ENCODE data around the gene IL1RAPL1. TPM values are rescaled to one million over a fixed set of nuclear protein-coding genes. Genes with fewer than 3 reads are reported as not detected.

Gene IL1RAPL1
- total and polyA plus RNA-seq, 2 experiments from 2014 or later = 0.18 to 0.49 TPM

DNA sequence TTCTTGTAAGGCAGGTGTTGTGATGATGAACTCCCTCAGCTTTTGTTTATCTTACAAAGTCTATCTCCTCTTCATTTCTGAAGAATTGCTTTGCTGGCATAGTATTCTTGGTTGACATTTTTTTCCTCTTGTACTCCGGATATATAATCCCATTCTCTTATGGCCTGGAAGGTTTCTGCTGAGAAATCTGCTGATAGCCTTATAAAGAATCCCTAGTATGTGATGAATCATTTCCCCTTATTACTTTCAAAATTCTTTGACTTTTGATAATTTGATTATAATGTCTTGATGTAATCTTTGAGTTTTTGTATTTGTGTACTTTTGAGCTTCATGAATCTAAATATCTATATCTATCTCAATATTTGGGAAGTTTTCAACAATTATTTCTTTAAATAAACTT, 972.8 kb downstream of the IL1RAPL1 start (continued):
- TF ChIP-seq, protein P1, sequence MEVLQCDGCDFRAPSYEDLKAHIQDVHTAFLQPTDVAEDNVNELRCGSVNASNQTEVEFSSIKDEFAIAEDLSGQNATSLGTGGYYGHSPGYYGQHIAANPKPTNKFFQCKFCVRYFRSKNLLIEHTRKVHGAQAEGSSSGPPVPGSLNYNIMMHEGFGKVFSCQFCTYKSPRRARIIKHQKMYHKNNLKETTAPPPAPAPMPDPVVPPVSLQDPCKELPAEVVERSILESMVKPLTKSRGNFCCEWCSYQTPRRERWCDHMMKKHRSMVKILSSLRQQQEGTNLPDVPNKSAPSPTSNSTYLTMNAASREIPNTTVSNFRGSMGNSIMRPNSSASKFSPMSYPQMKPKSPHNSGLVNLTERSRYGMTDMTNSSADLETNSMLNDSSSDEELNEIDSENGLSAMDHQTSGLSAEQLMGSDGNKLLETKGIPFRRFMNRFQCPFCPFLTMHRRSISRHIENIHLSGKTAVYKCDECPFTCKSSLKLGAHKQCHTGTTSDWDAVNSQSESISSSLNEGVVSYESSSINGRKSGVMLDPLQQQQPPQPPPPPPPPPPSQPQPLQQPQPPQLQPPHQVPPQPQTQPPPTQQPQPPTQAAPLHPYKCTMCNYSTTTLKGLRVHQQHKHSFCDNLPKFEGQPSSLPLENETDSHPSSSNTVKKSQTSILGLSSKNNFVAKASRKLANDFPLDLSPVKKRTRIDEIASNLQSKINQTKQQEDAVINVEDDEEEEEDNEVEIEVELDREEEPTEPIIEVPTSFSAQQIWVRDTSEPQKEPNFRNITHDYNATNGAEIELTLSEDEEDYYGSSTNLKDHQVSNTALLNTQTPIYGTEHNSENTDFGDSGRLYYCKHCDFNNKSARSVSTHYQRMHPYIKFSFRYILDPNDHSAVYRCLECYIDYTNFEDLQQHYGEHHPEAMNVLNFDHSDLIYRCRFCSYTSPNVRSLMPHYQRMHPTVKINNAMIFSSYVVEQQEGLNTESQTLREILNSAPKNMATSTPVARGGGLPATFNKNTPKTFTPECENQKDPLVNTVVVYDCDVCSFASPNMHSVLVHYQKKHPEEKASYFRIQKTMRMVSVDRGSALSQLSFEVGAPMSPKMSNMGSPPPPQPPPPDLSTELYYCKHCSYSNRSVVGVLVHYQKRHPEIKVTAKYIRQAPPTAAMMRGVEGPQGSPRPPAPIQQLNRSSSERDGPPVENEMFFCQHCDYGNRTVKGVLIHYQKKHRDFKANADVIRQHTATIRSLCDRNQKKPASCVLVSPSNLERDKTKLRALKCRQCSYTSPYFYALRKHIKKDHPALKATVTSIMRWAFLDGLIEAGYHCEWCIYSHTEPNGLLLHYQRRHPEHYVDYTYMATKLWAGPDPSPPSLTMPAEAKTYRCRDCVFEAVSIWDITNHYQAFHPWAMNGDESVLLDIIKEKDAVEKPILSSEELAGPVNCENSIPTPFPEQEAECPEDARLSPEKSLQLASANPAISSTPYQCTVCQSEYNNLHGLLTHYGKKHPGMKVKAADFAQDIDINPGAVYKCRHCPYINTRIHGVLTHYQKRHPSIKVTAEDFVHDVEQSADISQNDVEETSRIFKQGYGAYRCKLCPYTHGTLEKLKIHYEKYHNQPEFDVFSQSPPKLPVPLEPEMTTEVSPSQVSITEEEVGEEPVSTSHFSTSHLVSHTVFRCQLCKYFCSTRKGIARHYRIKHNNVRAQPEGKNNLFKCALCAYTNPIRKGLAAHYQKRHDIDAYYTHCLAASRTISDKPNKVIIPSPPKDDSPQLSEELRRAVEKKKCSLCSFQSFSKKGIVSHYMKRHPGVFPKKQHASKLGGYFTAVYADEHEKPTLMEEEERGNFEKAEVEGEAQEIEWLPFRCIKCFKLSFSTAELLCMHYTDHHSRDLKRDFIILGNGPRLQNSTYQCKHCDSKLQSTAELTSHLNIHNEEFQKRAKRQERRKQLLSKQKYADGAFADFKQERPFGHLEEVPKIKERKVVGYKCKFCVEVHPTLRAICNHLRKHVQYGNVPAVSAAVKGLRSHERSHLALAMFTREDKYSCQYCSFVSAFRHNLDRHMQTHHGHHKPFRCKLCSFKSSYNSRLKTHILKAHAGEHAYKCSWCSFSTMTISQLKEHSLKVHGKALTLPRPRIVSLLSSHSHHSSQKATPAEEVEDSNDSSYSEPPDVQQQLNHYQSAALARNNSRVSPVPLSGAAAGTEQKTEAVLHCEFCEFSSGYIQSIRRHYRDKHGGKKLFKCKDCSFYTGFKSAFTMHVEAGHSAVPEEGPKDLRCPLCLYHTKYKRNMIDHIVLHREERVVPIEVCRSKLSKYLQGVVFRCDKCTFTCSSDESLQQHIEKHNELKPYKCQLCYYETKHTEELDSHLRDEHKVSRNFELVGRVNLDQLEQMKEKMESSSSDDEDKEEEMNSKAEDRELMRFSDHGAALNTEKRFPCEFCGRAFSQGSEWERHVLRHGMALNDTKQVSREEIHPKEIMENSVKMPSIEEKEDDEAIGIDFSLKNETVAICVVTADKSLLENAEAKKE (CRISPR knock-in tag; IDR thresholded peaks at IDR 0.05) = no peak
- TF ChIP-seq, protein P2, sequence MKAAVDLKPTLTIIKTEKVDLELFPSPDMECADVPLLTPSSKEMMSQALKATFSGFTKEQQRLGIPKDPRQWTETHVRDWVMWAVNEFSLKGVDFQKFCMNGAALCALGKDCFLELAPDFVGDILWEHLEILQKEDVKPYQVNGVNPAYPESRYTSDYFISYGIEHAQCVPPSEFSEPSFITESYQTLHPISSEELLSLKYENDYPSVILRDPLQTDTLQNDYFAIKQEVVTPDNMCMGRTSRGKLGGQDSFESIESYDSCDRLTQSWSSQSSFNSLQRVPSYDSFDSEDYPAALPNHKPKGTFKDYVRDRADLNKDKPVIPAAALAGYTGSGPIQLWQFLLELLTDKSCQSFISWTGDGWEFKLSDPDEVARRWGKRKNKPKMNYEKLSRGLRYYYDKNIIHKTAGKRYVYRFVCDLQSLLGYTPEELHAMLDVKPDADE (IDR thresholded peaks at IDR 0.05) = no peak
- TF ChIP-seq POLR2AphosphoS5 (IDR thresholded peaks at IDR 0.05; ENCODE audit: low read depth) (no peak), EZH2phosphoT487 (IDR thresholded peaks at IDR 0.05; ENCODE audit: unreplicated experiment) (no peak), STAT1 (IDR thresholded peaks at IDR 0.05; ENCODE audit: unreplicated experiment) (no peak), ZNF114 (CRISPR knock-in tag; IDR thresholded peaks at IDR 0.05) (no peak), NANOG (IDR thresholded peaks at IDR 0.05; ENCODE audit: borderline replicate concordance) (no peak), EZH2 (IDR thresholded peaks at IDR 0.05; ENCODE audit: low read depth, unreplicated experiment) (no peak), CREB1 (CRISPR knock-in tag; IDR thresholded peaks at IDR 0.05; ENCODE audit: low read depth) (no peak)

DNA sequence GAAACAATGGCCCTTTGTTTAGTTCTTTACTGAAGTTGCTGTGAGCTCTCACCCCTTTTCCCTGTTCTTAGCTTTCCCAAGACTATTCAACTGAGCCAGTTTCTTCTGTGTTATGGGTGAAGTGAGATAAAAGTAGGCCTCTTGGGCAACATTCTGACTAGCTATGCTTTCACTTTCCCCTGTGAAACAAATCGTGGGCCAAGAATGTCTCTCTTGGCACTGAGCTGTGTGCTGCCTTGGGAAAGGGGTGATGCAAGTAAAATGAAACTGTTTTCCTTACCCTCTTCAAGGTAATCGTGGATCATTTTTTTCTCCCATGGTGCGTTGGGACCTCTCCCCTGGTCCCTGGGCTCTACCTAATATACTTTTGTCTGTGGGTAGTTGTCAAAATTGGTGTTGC, 974.2 kb downstream of the IL1RAPL1 start:
- H3K27ac Mint-ChIP-seq = no peak overlapping the region
- no peak for ATAC-seq
- Histone ChIP-seq H2AFZ (no peak overlapping the region), H3F3A (replicated peaks; ENCODE audit: low read depth) (no peaks in the 10 kb centered on the region), H3K9me2 (ENCODE audit: insufficient read depth) (no peaks in the 10 kb centered on the region), H3K4me1 (ENCODE audit: insufficient read depth) (no peaks in the 10 kb centered on the region), H3K36me3 (ENCODE audit: insufficient read depth) (no peaks in the 10 kb centered on the region), H3K4me3 (no peak overlapping the region), H3K27ac (ENCODE audit: low read depth) (no peak overlapping the region), H4K20me1 (replicated peaks; ENCODE audit: insufficient read depth) (no peaks in the 10 kb centered on the region), H3K4me2 (no peak overlapping the region), H3K79me2 (replicated peaks; ENCODE audit: insufficient read depth) (no peaks in the 10 kb centered on the region), H3K27me3 (ENCODE audit: insufficient read depth) (no peaks in the 10 kb centered on the region)
- DNase-seq (ENCODE audit: low spot score) = no peak
- H3K4me1 Mint-ChIP-seq = no peaks in the 10 kb centered on the region
- H3K36me3 Mint-ChIP-seq (ENCODE audit: low read depth) = peaks cover 3% of the 10 kb centered on the region; the same call in 2 of the 3 replicates
- H3K27me3 Mint-ChIP-seq (ENCODE audit: insufficient read depth, low read depth, poor library complexity) = no peaks in the 10 kb centered on the region
- H3K9me3 Mint-ChIP-seq = peaks cover 23% of the 10 kb centered on the region; the same call in 2 of the 3 replicates
- no peak overlapping the region for H3K4me3 Mint-ChIP-seq
- TF ChIP-seq, protein P3, sequence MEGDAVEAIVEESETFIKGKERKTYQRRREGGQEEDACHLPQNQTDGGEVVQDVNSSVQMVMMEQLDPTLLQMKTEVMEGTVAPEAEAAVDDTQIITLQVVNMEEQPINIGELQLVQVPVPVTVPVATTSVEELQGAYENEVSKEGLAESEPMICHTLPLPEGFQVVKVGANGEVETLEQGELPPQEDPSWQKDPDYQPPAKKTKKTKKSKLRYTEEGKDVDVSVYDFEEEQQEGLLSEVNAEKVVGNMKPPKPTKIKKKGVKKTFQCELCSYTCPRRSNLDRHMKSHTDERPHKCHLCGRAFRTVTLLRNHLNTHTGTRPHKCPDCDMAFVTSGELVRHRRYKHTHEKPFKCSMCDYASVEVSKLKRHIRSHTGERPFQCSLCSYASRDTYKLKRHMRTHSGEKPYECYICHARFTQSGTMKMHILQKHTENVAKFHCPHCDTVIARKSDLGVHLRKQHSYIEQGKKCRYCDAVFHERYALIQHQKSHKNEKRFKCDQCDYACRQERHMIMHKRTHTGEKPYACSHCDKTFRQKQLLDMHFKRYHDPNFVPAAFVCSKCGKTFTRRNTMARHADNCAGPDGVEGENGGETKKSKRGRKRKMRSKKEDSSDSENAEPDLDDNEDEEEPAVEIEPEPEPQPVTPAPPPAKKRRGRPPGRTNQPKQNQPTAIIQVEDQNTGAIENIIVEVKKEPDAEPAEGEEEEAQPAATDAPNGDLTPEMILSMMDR (conservative IDR thresholded peaks at IDR 0.05; ENCODE audit: low read depth in 2 of 2) = no peak
- TF ChIP-seq CREB1 (CRISPR knock-in tag; IDR thresholded peaks at IDR 0.05; ENCODE audit: low read depth) = no peak
- no peak for TF ChIP-seq ZNF114 (CRISPR knock-in tag; IDR thresholded peaks at IDR 0.05)
- TF ChIP-seq, protein P2 (IDR thresholded peaks at IDR 0.05) = no peak
- no peak for TF ChIP-seq ZNF331 (CRISPR knock-in tag; IDR thresholded peaks at IDR 0.05; ENCODE audit: low read depth)
- TF ChIP-seq EZH2phosphoT487 (IDR thresholded peaks at IDR 0.05; ENCODE audit: unreplicated experiment) = no peak
- no peak for TF ChIP-seq POLR2AphosphoS5 (IDR thresholded peaks at IDR 0.05; ENCODE audit: low read depth)
- no peak for TF ChIP-seq STAT1 (IDR thresholded peaks at IDR 0.05; ENCODE audit: unreplicated experiment)
- no peak for TF ChIP-seq JUNB (IDR thresholded peaks at IDR 0.05; ENCODE audit: unreplicated experiment)
- no peak for TF ChIP-seq NANOG (IDR thresholded peaks at IDR 0.05; ENCODE audit: borderline replicate concordance)

Measured in GM23338 (cell line).